ENCODE results near the gene ZNF467. TPM values are rescaled to one million over a fixed set of nuclear protein-coding genes. Genes with fewer than 3 reads are reported as not detected.

The ZNF467 gene
- total and polyA plus RNA-seq, 2 donors (not counting 1 experiment from before 2014, with no cell fraction given), result 0.39 to 1.1 TPM

DNA sequence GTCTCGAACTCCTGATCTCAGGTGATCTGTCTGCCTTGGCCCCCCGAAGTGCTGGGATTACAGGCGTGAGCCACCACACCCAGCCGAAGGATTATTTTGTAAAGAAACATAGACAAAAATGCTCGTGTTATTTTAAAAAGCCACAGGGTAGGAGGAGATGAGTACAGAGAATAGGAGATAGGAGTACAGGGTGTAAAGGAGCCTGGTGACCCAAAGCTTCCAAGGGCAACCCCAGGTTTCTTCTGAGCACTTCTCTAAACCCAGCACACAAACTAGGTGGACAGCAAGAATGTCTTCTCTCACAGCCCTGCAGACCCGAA lies 54.7 kb downstream of the ZNF467 start:
- H3K36me3 ChIP-seq (replicated peaks in 1 of 2; ENCODE audit: control extremely low read depth in 1 of 2, control insufficient read depth in 1 of 2, extremely low read depth in 1 of 2, insufficient read depth in 2 of 2, low read length in 1 of 2), result peaks cover 0 to 12% of the 10 kb centered on the region in 2 experiments
- H3K27me3 ChIP-seq (replicated peaks in 1 of 4; ENCODE audit: control extremely low read depth in 1 of 4, control insufficient read depth in 3 of 4, insufficient read depth in 4 of 4, low read length in 3 of 4), result no peaks in the 10 kb centered on the region
- H3K9me3 ChIP-seq (ENCODE audit: control extremely low read depth in 1 of 3, control insufficient read depth in 2 of 3, insufficient read depth in 1 of 3, low read length in 2 of 3), result peaks cover 0 to 5% (median 0%) of the 10 kb centered on the region in 3 donors
- no peak overlapping the region for H3K27ac ChIP-seq (ENCODE audit: low read length in 2 of 2)
- Mint-ChIP-seq H3K27ac (no peak overlapping the region), H3K4me1 (peaks cover 21% of the 10 kb centered on the region), H3K27me3 (no peaks in the 10 kb centered on the region), H3K9me3 (ENCODE audit: insufficient read depth) (no peaks in the 10 kb centered on the region), H3K4me3 (no peak overlapping the region)
- WGBS (ENCODE audit: insufficient coverage), result 97% methylated on average over 6 of the region's 6 CpGs
- H3K4me3 ChIP-seq (ENCODE audit: control extremely low read depth in 1 of 5, extremely low read depth in 1 of 5, insufficient read depth in 1 of 5, low read depth in 2 of 5, low read length in 4 of 5), result no peak overlapping the region
- intact Hi-C loops (cut with micrococcal nuclease), result loop anchor here (5.0 to 10.0 kb wide), 3 partner anchors 154 to 691 kb away; partner anchors contain the start of genes ATP6V0E2, PDIA4 and ZNF398
- H4K20me1 ChIP-seq (ENCODE audit: control insufficient read depth, insufficient read depth, low read length, poor library complexity, severe bottlenecking), result no peaks in the 10 kb centered on the region
- DNase-seq, result no peak
- H3K4me2 ChIP-seq (replicated peaks; ENCODE audit: low read depth, low read length, poor library complexity, severe bottlenecking), result no peak overlapping the region
- no peak overlapping the region for H2AFZ ChIP-seq (ENCODE audit: insufficient read depth, low read depth, low read length, poor library complexity, severe bottlenecking)
- CTCF ChIA-PET, result no interaction called here
- no peak overlapping the region for H3K9ac ChIP-seq (ENCODE audit: low read length)
- TF ChIP-seq, protein P1, sequence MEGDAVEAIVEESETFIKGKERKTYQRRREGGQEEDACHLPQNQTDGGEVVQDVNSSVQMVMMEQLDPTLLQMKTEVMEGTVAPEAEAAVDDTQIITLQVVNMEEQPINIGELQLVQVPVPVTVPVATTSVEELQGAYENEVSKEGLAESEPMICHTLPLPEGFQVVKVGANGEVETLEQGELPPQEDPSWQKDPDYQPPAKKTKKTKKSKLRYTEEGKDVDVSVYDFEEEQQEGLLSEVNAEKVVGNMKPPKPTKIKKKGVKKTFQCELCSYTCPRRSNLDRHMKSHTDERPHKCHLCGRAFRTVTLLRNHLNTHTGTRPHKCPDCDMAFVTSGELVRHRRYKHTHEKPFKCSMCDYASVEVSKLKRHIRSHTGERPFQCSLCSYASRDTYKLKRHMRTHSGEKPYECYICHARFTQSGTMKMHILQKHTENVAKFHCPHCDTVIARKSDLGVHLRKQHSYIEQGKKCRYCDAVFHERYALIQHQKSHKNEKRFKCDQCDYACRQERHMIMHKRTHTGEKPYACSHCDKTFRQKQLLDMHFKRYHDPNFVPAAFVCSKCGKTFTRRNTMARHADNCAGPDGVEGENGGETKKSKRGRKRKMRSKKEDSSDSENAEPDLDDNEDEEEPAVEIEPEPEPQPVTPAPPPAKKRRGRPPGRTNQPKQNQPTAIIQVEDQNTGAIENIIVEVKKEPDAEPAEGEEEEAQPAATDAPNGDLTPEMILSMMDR (IDR thresholded peaks at IDR 0.05), result no peak
- no peak for TF ChIP-seq EZH2 (IDR thresholded peaks at IDR 0.05; ENCODE audit: borderline replicate concordance, insufficient read depth, low read depth, low read length, poor library complexity, severe bottlenecking)
- POLR2A ChIA-PET, result no interaction called here
- peaks cover 10 to 19% of the 10 kb centered on the region in 2 donors for H3K4me1 ChIP-seq (ENCODE audit: control insufficient read depth in 2 of 2, insufficient read depth in 2 of 2, low read length in 2 of 2)
- ATAC-seq (ENCODE audit: low read depth), result no peak
- H3K79me2 ChIP-seq (ENCODE audit: control insufficient read depth, insufficient read depth, low read length), result no peaks in the 10 kb centered on the region

DNA sequence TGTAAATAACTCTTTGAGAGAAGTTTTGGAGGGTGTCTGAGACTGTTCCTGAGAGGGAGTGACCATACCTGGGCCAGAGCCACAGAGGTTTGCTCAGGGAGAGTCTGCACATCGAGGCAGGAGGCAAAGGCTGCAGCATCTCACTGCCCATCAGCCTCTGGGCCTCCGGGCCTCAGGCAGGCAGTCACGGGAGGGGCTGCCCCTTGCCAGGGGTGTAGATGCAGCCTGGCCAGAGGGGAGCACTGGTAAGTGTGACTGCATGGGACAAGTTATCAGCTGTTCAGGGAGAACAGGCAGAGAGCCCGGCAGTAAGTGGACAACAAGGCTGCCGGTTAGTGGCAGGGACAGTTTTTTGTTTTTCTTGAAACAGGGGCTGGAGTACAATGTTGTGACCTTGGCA lies 55.9 kb downstream of the ZNF467 start:
- H3K4me1 Mint-ChIP-seq, result peaks cover 22% of the 10 kb centered on the region
- H3K9ac ChIP-seq (ENCODE audit: low read length), result no peak overlapping the region
- intact Hi-C loops (cut with micrococcal nuclease), result loop anchor here (5.0 to 10.0 kb wide), 3 partner anchors 155 to 690 kb away; partner anchors contain the start of genes ATP6V0E2, PDIA4 and ZNF398
- peaks cover 0 to 4% of the 10 kb centered on the region in 2 experiments for H3K36me3 ChIP-seq (replicated peaks in 1 of 2; ENCODE audit: control extremely low read depth in 1 of 2, control insufficient read depth in 1 of 2, extremely low read depth in 1 of 2, insufficient read depth in 2 of 2, low read length in 1 of 2)
- H3K27me3 Mint-ChIP-seq, result no peaks in the 10 kb centered on the region
- no peaks in the 10 kb centered on the region for H3K79me2 ChIP-seq (ENCODE audit: control insufficient read depth, insufficient read depth, low read length)
- no peaks in the 10 kb centered on the region for H3K9me3 Mint-ChIP-seq (ENCODE audit: insufficient read depth)
- no peak for ATAC-seq (ENCODE audit: low read depth)
- H3K27ac Mint-ChIP-seq, result no peak overlapping the region
- TF ChIP-seq, protein P1 (IDR thresholded peaks at IDR 0.05), result no peak
- TF ChIP-seq EZH2 (IDR thresholded peaks at IDR 0.05; ENCODE audit: borderline replicate concordance, insufficient read depth, low read depth, low read length, poor library complexity, severe bottlenecking), result no peak
- no peak overlapping the region for H3K4me2 ChIP-seq (replicated peaks; ENCODE audit: low read depth, low read length, poor library complexity, severe bottlenecking)
- H3K27me3 ChIP-seq (replicated peaks in 1 of 4; ENCODE audit: control extremely low read depth in 1 of 4, control insufficient read depth in 3 of 4, insufficient read depth in 4 of 4, low read length in 3 of 4), result no peaks in the 10 kb centered on the region
- H3K4me1 ChIP-seq (ENCODE audit: control insufficient read depth in 2 of 2, insufficient read depth in 2 of 2, low read length in 2 of 2), result peaks cover 10 to 21% of the 10 kb centered on the region in 2 donors
- POLR2A ChIA-PET, result no interaction called here
- CTCF ChIA-PET, result interaction anchor here (0.6 kb wide), 1 partner anchor 256 kb away, joined by 3 read pairs; no protein-coding TSS in a partner anchor
- DNase-seq, result no peak
- H3K9me3 ChIP-seq (ENCODE audit: control extremely low read depth in 1 of 3, control insufficient read depth in 2 of 3, insufficient read depth in 1 of 3, low read length in 2 of 3), result peaks cover 0 to 16% (median 0%) of the 10 kb centered on the region in 3 donors
- no peaks in the 10 kb centered on the region for H4K20me1 ChIP-seq (ENCODE audit: control insufficient read depth, insufficient read depth, low read length, poor library complexity, severe bottlenecking)
- H3K27ac ChIP-seq (ENCODE audit: low read length in 2 of 2), result no peak overlapping the region
- no peak overlapping the region for H2AFZ ChIP-seq (ENCODE audit: insufficient read depth, low read depth, low read length, poor library complexity, severe bottlenecking)
- WGBS (ENCODE audit: insufficient coverage), result 95% methylated on average over 4 of the region's 5 CpGs
- H3K4me3 Mint-ChIP-seq, result no peak overlapping the region
- no peak overlapping the region for H3K4me3 ChIP-seq (ENCODE audit: control extremely low read depth in 1 of 5, extremely low read depth in 1 of 5, insufficient read depth in 1 of 5, low read depth in 2 of 5, low read length in 4 of 5)

Measured in B cell (primary cell).